ENCODE data around the gene MRPS25. TPM values are rescaled to one million over a fixed set of nuclear protein-coding genes. Genes with fewer than 3 reads are reported as not detected.

The MRPS25 gene
- total and polyA plus RNA-seq, 9 of the 15 experiments (the other 6 are each of a cell fraction or from before 2014, with no cell fraction given) = 34.3 to 129 (median 78.2) TPM

GRCh38 chr3:15108082-15108545, 43.0 kb upstream of the MRPS25 start (continued):
- TF ChIP-seq MEIS2 (IDR thresholded peaks at IDR 0.05; ENCODE audit: partially characterized antibody) = no peak
- no peak for TF ChIP-seq E4F1 (CRISPR knock-in tag; IDR thresholded peaks at IDR 0.05; ENCODE audit: borderline replicate concordance)
- TF ChIP-seq TRIM28 (IDR thresholded peaks at IDR 0.05) = no peak
- no peak for TF ChIP-seq ZNF146 (CRISPR knock-in tag; IDR thresholded peaks at IDR 0.05; ENCODE audit: unreplicated experiment)
- no peak for TF ChIP-seq BCL6 (CRISPR knock-in tag; IDR thresholded peaks at IDR 0.05)
- TF ChIP-seq KLF13 (tag; IDR thresholded peaks at IDR 0.05; ENCODE audit: borderline replicate concordance, low read depth) = no peak
- no peak for TF ChIP-seq NR1H2 (CRISPR knock-in tag; IDR thresholded peaks at IDR 0.05)
- no peak for TF ChIP-seq ZNF282 (CRISPR knock-in tag; IDR thresholded peaks at IDR 0.05)
- TF ChIP-seq NR4A1 (CRISPR knock-in tag; IDR thresholded peaks at IDR 0.05) = no peak
- no peak for TF ChIP-seq NR4A1 (tag; IDR thresholded peaks at IDR 0.05)
- no peak for TF ChIP-seq SMAD4 (CRISPR knock-in tag; conservative IDR thresholded peaks at IDR 0.05)
- no peak for TF ChIP-seq MEF2A (IDR thresholded peaks at IDR 0.05; ENCODE audit: control insufficient read depth, low read depth, low read length)
- TF ChIP-seq L3MBTL2 (IDR thresholded peaks at IDR 0.05) = no peak
- no peak for TF ChIP-seq JUNB (CRISPR knock-in tag; conservative IDR thresholded peaks at IDR 0.05)
- no peak for TF ChIP-seq KLF1 (tag; IDR thresholded peaks at IDR 0.05)
- TF ChIP-seq ZNF507 (tag; conservative IDR thresholded peaks at IDR 0.05) = no peak
- no peak for TF ChIP-seq CEBPG (CRISPR knock-in tag; IDR thresholded peaks at IDR 0.05)
- TF ChIP-seq CEBPG (tag; conservative IDR thresholded peaks at IDR 0.05 in 1 of 2, IDR thresholded peaks at IDR 0.05 in 1 of 2) = no peak
- TF ChIP-seq ZBTB7A (IDR thresholded peaks at IDR 0.05; ENCODE audit: borderline replicate concordance, control insufficient read depth, low read depth, low read length) = 0 out of 2 replicates have a peak, but pooled peaks have one; percentile 30
- TF ChIP-seq PHB2 (IDR thresholded peaks at IDR 0.05; ENCODE audit: low read depth) = no peak
- TF ChIP-seq GABPB1 (CRISPR knock-in tag; IDR thresholded peaks at IDR 0.05) = no peak
- TF ChIP-seq ARHGAP35 (IDR thresholded peaks at IDR 0.05; ENCODE audit: partially characterized antibody) = no peak
- TF ChIP-seq, protein P1, sequence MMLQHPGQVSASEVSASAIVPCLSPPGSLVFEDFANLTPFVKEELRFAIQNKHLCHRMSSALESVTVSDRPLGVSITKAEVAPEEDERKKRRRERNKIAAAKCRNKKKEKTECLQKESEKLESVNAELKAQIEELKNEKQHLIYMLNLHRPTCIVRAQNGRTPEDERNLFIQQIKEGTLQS (IDR thresholded peaks at IDR 0.05) = no peak
- TF ChIP-seq, protein P1 (CRISPR knock-in tag; conservative IDR thresholded peaks at IDR 0.05) = 0 out of 2 replicates have a peak, but pooled peaks have one; percentile 33
- no peak for TF ChIP-seq ZNF184 (CRISPR knock-in tag; IDR thresholded peaks at IDR 0.05)

Data from K562 (cell line).